ENCODE data around the gene SCYL2.

DNA sequence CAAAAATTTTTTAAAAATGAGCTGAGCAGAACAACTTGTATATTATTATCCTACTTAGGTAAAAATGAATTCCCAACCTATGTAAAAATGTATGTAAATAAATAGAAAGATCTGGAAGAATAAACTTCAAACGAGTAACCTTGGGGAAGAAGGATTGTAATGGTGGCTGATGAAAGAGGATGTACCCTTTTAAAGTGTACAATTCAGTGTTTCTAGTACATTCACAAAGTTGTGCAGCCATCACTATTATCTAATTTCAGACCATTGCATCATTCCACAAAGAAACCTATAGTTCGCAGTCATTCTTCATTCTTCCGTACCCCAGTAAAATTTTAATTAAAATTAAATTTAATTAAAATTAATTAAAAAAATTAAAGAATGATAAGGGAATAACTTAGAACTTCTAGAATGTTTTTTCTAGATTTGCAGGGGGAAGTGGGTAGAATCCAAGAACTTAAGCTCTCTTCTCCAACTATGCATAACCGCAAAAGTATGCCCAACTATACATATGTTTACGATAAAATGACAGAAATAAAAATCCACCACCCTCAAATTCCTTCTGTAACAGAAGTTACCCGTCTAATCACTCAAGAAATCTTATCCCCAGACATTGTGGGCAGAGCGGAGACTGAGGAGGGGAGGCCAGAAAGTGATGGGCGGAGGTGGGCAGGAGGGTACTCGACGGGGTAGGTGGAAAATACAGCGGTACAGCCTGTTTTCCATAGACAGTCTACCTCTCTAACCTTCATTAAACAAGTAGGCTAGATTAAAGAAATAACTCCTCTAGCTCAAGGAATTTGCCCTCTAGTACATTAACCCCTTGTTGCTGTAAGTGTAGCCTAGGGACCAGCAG is 1.0 kb upstream of the SCYL2 start:
- TF ChIP-seq POLR2A (IDR thresholded peaks at IDR 0.05) = no peak
- TF ChIP-seq, protein P1, sequence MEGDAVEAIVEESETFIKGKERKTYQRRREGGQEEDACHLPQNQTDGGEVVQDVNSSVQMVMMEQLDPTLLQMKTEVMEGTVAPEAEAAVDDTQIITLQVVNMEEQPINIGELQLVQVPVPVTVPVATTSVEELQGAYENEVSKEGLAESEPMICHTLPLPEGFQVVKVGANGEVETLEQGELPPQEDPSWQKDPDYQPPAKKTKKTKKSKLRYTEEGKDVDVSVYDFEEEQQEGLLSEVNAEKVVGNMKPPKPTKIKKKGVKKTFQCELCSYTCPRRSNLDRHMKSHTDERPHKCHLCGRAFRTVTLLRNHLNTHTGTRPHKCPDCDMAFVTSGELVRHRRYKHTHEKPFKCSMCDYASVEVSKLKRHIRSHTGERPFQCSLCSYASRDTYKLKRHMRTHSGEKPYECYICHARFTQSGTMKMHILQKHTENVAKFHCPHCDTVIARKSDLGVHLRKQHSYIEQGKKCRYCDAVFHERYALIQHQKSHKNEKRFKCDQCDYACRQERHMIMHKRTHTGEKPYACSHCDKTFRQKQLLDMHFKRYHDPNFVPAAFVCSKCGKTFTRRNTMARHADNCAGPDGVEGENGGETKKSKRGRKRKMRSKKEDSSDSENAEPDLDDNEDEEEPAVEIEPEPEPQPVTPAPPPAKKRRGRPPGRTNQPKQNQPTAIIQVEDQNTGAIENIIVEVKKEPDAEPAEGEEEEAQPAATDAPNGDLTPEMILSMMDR (IDR thresholded peaks at IDR 0.05) = no peak

All from adrenal gland (tissue), 5 donors.